Measurements from ENCODE around the gene VMP1.

DNA sequence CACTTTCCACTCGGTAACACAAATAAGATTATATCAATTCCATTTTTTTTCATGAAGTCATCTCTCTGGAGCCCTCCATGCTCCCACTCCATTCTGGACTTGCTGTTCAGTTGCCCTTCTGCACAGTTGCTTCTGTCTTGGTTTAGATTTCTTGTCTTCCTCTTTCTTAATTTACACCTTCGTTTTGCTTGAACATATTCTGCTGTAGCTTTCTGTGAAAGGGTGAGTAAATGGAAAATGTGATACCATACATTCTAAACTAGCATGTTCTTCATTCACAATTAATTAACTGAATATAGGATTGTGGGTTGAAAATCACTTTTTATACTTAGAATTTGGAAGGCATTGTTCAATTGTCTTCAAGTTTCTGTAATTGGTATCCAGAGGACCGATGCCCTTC is 69.6 kb downstream of the VMP1 start:
- no peak for TF ChIP-seq EZH2 (IDR thresholded peaks at IDR 0.05; ENCODE audit: insufficient read depth, poor library complexity, severe bottlenecking)
- TF ChIP-seq EZH2phosphoT487 (IDR thresholded peaks at IDR 0.05; ENCODE audit: insufficient read depth, low read depth) = no peak
